HepG2 (cell line): Measurements from ENCODE around the gene COL9A3. TPM values are rescaled to one million over a fixed set of nuclear protein-coding genes. Genes with fewer than 3 reads are reported as not detected.

ENCODE experiments used
- ATF7 ChIP-seq, 2 experiments: fragments of 450-650 bp in 1 of 2; sonication (generic) in 1 of 2; formaldehyde crosslinking in 1 of 2; IDR thresholded peaks; 2 replicates each; pipeline versions ENCODE4 v1.4.0 to v1.6.1; 2016 to 2020; ENCODE audit warnings: antibody characterized with exemption in 1 of 2, mild to moderate bottlenecking in 1 of 2, missing genetic modification reagents in 1 of 2
- CENPT ChIP-seq: sonication (generic); formaldehyde crosslinking; IDR thresholded peaks from 2 replicates; pipeline ENCODE4 v1.8.0; 2022; ENCODE audit warnings: low read depth, mild to moderate bottlenecking, moderate library complexity, missing genetic modification reagents
- KDM2A ChIP-seq: sonication (generic); formaldehyde crosslinking; IDR thresholded peaks from 2 replicates; pipeline ENCODE4 v1.4.0; 2020; ENCODE audit warnings: low read depth, missing genetic modification reagents, borderline replicate concordance
- KMT2B ChIP-seq: IDR thresholded peaks from 2 replicates; pipeline ENCODE4 v1.6.1; 2016; ENCODE audit warnings: missing genetic modification reagents, missing compliant biosample characterization
- MTF2 ChIP-seq: sonication (generic); formaldehyde crosslinking; IDR thresholded peaks from 2 replicates; pipeline ENCODE4 v1.5.0; 2020; ENCODE audit warnings: missing genetic modification reagents, borderline replicate concordance
- ZFX ChIP-seq: sonication (generic); formaldehyde crosslinking; IDR thresholded peaks from 2 replicates; pipeline ENCODE4 v1.4.0; 2020; ENCODE audit warnings: mild to moderate bottlenecking, low read depth, missing genetic modification reagents, moderate library complexity
- ZMAT3 ChIP-seq: sonication (generic); formaldehyde crosslinking; conservative IDR thresholded peaks from 2 replicates; pipeline ENCODE4 v1.7.0; 2021; ENCODE audit warnings: missing genetic modification reagents
- ZNF713 ChIP-seq: sonication (generic); formaldehyde crosslinking; IDR thresholded peaks from 2 replicates; pipeline ENCODE4 v1.4.0; 2020; ENCODE audit warnings: mild to moderate bottlenecking, missing genetic modification reagents
- ZNF891 ChIP-seq: sonication (generic); formaldehyde crosslinking; IDR thresholded peaks from 2 replicates; pipeline ENCODE4 v1.5.0; 2020; ENCODE audit warnings: mild to moderate bottlenecking, missing genetic modification reagents
- polyA plus RNA-seq, 8 experiments: library from polyadenylated mRNA; depleted of rRNA in 3 of 8; stranded (reverse) in 7 of 8; unstranded in 1 of 8; fragments of >200 nt; fragmentation: Illumina TruSeq in 4 of 8; extraction: Trizol in 4 of 8; gene quantifications; 2 replicates each; pipeline versions ENCODE4 v1.2.1 to v1.2.3, GENCODE V29; 2011 to 2016; ENCODE audit warnings: low read depth in 4 of 8, missing spikeins in 1 of 8, mixed read lengths in 1 of 8; ENCODE audit not compliant: insufficient read depth in 1 of 8
- total RNA-seq, 5 experiments: library from RNA; depleted of rRNA; stranded (reverse); fragments of >200 nt; fragmentation: Illumina TruSeq; extraction: Trizol; gene quantifications; 2 replicates each; pipeline ENCODE4 v1.2.3, GENCODE V29; 2016; ENCODE audit warnings: low read depth in 1 of 5
- TF ChIP-seq, protein P1 (sequence below): sonication (generic); formaldehyde crosslinking; IDR thresholded peaks from 2 replicates; pipeline ENCODE4 v1.9.0; 2021; ENCODE audit warnings: mild to moderate bottlenecking, missing genetic modification reagents
- TF ChIP-seq, protein P2 (sequence below): sonication (generic); formaldehyde crosslinking; IDR thresholded peaks from 2 replicates; pipeline ENCODE4 v1.5.1; 2020; ENCODE audit warnings: mild to moderate bottlenecking, missing genetic modification reagents, moderate library complexity
- TF ChIP-seq, protein P3 (sequence below), 2 experiments: sonication (generic) in 1 of 2; formaldehyde crosslinking in 1 of 2; IDR thresholded peaks; 2 replicates each; pipeline versions ENCODE4 v1.4.0 to v1.6.1; 2018 to 2020; ENCODE audit warnings: missing genetic modification reagents in 2 of 2, borderline replicate concordance in 1 of 2, low read depth in 1 of 2, mild to moderate bottlenecking in 1 of 2, missing biosample characterization in 1 of 2
- TF ChIP-seq, protein P4 (sequence below): sonication (generic); formaldehyde crosslinking; IDR thresholded peaks from 2 replicates; pipeline ENCODE4 v1.4.0; 2020; ENCODE audit warnings: missing genetic modification reagents, borderline replicate concordance

The COL9A3 gene
- total and polyA plus RNA-seq, 2 of the 13 experiments (the other 11 are each of a cell fraction or from before 2014, with no cell fraction given), result 155 to 204 TPM

DNA sequence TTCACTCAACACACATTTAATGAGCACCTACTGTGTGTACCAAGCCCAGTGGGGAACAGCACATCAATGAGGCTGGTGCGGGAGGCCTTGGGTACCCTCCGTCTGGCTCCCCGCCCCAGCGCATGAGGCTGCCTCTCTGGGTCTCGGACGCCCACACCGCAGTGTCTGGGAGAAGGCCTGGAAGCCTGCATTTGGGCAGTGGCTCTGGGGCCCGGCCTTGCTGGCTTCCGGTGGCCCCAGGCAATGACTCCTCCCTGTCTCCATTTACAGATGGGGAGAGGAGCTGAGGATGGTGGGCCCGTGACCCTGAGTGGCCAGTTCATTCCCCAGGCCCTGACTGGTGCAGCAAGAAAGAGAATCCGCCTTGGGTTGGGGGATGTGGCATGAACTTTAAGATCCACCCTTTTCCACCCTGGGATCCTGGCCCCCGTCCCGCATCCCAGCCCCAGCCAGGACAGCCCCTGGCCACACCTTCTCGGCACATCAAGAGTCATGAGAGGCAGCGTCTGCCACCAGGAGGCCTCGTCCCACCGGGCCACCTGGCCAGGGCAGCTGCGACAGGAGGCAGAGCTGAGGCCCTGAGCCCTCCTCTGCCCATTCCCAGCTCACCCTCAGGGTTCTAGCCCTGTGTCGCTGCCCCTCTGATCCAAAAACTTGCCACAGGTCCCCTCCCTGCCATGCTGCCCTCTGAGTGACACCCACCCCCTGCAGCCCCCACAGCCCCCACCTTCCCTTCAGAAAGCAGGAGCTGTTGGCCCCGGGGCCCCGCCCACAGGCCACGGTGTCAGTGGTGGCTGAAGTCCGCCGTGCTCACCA, 38.0 kb upstream of the COL9A3 start (continued):
- TF ChIP-seq, protein P1, sequence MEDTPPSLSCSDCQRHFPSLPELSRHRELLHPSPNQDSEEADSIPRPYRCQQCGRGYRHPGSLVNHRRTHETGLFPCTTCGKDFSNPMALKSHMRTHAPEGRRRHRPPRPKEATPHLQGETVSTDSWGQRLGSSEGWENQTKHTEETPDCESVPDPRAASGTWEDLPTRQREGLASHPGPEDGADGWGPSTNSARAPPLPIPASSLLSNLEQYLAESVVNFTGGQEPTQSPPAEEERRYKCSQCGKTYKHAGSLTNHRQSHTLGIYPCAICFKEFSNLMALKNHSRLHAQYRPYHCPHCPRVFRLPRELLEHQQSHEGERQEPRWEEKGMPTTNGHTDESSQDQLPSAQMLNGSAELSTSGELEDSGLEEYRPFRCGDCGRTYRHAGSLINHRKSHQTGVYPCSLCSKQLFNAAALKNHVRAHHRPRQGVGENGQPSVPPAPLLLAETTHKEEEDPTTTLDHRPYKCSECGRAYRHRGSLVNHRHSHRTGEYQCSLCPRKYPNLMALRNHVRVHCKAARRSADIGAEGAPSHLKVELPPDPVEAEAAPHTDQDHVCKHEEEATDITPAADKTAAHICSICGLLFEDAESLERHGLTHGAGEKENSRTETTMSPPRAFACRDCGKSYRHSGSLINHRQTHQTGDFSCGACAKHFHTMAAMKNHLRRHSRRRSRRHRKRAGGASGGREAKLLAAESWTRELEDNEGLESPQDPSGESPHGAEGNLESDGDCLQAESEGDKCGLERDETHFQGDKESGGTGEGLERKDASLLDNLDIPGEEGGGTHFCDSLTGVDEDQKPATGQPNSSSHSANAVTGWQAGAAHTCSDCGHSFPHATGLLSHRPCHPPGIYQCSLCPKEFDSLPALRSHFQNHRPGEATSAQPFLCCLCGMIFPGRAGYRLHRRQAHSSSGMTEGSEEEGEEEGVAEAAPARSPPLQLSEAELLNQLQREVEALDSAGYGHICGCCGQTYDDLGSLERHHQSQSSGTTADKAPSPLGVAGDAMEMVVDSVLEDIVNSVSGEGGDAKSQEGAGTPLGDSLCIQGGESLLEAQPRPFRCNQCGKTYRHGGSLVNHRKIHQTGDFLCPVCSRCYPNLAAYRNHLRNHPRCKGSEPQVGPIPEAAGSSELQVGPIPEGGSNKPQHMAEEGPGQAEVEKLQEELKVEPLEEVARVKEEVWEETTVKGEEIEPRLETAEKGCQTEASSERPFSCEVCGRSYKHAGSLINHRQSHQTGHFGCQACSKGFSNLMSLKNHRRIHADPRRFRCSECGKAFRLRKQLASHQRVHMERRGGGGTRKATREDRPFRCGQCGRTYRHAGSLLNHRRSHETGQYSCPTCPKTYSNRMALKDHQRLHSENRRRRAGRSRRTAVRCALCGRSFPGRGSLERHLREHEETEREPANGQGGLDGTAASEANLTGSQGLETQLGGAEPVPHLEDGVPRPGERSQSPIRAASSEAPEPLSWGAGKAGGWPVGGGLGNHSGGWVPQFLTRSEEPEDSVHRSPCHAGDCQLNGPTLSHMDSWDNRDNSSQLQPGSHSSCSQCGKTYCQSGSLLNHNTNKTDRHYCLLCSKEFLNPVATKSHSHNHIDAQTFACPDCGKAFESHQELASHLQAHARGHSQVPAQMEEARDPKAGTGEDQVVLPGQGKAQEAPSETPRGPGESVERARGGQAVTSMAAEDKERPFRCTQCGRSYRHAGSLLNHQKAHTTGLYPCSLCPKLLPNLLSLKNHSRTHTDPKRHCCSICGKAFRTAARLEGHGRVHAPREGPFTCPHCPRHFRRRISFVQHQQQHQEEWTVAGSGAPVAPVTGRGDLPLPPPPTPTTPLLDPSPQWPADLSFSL (CRISPR knock-in tag), result no peak
- TF ChIP-seq KDM2A (CRISPR knock-in tag) (peak; percentile 62; the same call in 1 of the 2 replicates), MTF2 (CRISPR knock-in tag) (no peak), KMT2B (peak; percentile 33; the same call in 1 of the 2 replicates), ZNF713 (no peak), ZNF891 (peak; percentile 13; the same call in 1 of the 2 replicates), CENPT (CRISPR knock-in tag) (0 out of 2 replicates have a peak, but pooled peaks have one; percentile 51), ZFX (CRISPR knock-in tag) (peak; percentile 59), ZMAT3 (CRISPR knock-in tag) (0 out of 2 replicates have a peak, but pooled peaks have one; percentile 51), ATF7 (IDR thresholded peaks at IDR 0.05) (no peak), ATF7 (CRISPR knock-in tag; IDR thresholded peaks at IDR 0.05) (no peak)
- TF ChIP-seq, protein P2, sequence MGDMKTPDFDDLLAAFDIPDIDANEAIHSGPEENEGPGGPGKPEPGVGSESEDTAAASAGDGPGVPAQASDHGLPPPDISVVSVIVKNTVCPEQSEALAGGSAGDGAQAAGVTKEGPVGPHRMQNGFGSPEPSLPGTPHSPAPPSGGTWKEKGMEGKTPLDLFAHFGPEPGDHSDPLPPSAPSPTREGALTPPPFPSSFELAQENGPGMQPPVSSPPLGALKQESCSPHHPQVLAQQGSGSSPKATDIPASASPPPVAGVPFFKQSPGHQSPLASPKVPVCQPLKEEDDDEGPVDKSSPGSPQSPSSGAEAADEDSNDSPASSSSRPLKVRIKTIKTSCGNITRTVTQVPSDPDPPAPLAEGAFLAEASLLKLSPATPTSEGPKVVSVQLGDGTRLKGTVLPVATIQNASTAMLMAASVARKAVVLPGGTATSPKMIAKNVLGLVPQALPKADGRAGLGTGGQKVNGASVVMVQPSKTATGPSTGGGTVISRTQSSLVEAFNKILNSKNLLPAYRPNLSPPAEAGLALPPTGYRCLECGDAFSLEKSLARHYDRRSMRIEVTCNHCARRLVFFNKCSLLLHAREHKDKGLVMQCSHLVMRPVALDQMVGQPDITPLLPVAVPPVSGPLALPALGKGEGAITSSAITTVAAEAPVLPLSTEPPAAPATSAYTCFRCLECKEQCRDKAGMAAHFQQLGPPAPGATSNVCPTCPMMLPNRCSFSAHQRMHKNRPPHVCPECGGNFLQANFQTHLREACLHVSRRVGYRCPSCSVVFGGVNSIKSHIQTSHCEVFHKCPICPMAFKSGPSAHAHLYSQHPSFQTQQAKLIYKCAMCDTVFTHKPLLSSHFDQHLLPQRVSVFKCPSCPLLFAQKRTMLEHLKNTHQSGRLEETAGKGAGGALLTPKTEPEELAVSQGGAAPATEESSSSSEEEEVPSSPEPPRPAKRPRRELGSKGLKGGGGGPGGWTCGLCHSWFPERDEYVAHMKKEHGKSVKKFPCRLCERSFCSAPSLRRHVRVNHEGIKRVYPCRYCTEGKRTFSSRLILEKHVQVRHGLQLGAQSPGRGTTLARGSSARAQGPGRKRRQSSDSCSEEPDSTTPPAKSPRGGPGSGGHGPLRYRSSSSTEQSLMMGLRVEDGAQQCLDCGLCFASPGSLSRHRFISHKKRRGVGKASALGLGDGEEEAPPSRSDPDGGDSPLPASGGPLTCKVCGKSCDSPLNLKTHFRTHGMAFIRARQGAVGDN (CRISPR knock-in tag), result peak; percentile 80
- TF ChIP-seq, protein P3, sequence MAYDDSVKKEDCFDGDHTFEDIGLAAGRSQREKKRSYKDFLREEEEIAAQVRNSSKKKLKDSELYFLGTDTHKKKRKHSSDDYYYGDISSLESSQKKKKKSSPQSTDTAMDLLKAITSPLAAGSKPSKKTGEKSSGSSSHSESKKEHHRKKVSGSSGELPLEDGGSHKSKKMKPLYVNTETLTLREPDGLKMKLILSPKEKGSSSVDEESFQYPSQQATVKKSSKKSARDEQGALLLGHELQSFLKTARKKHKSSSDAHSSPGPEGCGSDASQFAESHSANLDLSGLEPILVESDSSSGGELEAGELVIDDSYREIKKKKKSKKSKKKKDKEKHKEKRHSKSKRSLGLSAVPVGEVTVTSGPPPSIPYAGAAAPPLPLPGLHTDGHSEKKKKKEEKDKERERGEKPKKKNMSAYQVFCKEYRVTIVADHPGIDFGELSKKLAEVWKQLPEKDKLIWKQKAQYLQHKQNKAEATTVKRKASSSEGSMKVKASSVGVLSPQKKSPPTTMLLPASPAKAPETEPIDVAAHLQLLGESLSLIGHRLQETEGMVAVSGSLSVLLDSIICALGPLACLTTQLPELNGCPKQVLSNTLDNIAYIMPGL (CRISPR knock-in tag; IDR thresholded peaks at IDR 0.05; ENCODE audit: borderline replicate concordance in 1 of 2, low read depth in 1 of 2), result 0 out of 4 replicates have a peak, but pooled peaks have one; percentile 0 to 39
- TF ChIP-seq, protein P4, sequence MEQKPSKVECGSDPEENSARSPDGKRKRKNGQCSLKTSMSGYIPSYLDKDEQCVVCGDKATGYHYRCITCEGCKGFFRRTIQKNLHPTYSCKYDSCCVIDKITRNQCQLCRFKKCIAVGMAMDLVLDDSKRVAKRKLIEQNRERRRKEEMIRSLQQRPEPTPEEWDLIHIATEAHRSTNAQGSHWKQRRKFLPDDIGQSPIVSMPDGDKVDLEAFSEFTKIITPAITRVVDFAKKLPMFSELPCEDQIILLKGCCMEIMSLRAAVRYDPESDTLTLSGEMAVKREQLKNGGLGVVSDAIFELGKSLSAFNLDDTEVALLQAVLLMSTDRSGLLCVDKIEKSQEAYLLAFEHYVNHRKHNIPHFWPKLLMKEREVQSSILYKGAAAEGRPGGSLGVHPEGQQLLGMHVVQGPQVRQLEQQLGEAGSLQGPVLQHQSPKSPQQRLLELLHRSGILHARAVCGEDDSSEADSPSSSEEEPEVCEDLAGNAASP, result no peak
